SK-N-SH (cell line): ENCODE measurements around the gene CDHR4. TPM values are rescaled to one million over a fixed set of nuclear protein-coding genes. Genes with fewer than 3 reads are reported as not detected.

Source experiments
- CTCF ChIA-PET: fragments of 300-600, 350-600 bp; formaldehyde crosslinking; extraction: SDS; loops from one replicate; lab custom pipeline; 2021; lab: Yijun Ruan, JAX
- POLR2A ChIA-PET: fragments of 350-600 bp; sonication (Branson Sonifier 250); formaldehyde crosslinking; extraction: SDS; loops from one replicate; lab custom pipeline; 2020; ENCODE audit warnings: antibody characterized with exemption, inconsistent platforms; lab: Yijun Ruan, JAX
- DNase-seq: peaks from one replicate; pipeline ENCODE4 v3.0.0; 2012
- H2AFZ ChIP-seq: fragments of 200-600 bp; sonication (generic); 2 replicates; pipeline ENCODE4 v1.8.1; 2016; ENCODE audit warnings: antibody characterized with exemption, mild to moderate bottlenecking, low read depth
- H3F3A ChIP-seq: fragments of 200-600 bp; sonication (generic); replicated peaks from 2 replicates; pipeline ENCODE3; 2016; ENCODE audit warnings: antibody characterized with exemption, mild to moderate bottlenecking; ENCODE audit not compliant: insufficient read depth
- H3K27ac ChIP-seq, 2 experiments: fragments of 200-500 bp in 1 of 2; fragments of 200-600 bp in 1 of 2; sonication (Bioruptor generic) in 1 of 2; sonication (generic), shearing (Covaris generic) in 1 of 2; 2 replicates each; pipeline versions ENCODE4 v1.5.1 to v1.6.1; 2014 to 2016; ENCODE audit warnings: low read depth in 2 of 2, inconsistent platforms in 1 of 2, low read length in 1 of 2, mild to moderate bottlenecking in 1 of 2, mixed read lengths in 1 of 2
- H3K27me3 ChIP-seq: fragments of 200-600 bp; sonication (generic), shearing (Covaris generic); 2 replicates; pipeline ENCODE4 v1.6.1; 2016; ENCODE audit warnings: mixed run types; ENCODE audit not compliant: insufficient read depth
- H3K36me3 ChIP-seq, 2 experiments: fragments of 200-500 bp in 1 of 2; fragments of 200-600 bp in 1 of 2; sonication (Bioruptor generic) in 1 of 2; sonication (generic) in 1 of 2; replicated peaks in 1 of 2; 2 replicates each; pipeline versions ENCODE3 to v1.5.1; 2014 to 2016; ENCODE audit warnings: low read length in 1 of 2, mild to moderate bottlenecking in 1 of 2; ENCODE audit not compliant: insufficient read depth in 2 of 2, control insufficient read depth in 1 of 2
- H3K4me1 ChIP-seq, 2 experiments: fragments of 200-500 bp in 1 of 2; fragments of 200-600 bp in 1 of 2; sonication (Bioruptor generic) in 1 of 2; sonication (generic), shearing (Covaris generic) in 1 of 2; 2 replicates each; pipeline versions ENCODE4 v1.5.1 to v1.6.1; 2014 to 2016; ENCODE audit warnings: low read depth in 1 of 2, low read length in 1 of 2, mixed run types in 1 of 2; ENCODE audit not compliant: insufficient read depth in 2 of 2, control insufficient read depth in 1 of 2
- H3K4me2 ChIP-seq: fragments of 200-600 bp; sonication (generic), shearing (Covaris generic); 2 replicates; pipeline ENCODE4 v1.6.1; 2017; ENCODE audit warnings: mixed run types
- H3K4me3 ChIP-seq, 2 experiments: fragments of 200-500 bp in 1 of 2; fragments of 200-600 bp in 1 of 2; sonication (Bioruptor generic) in 1 of 2; sonication (generic), shearing (Covaris generic) in 1 of 2; 2 replicates each; pipeline versions ENCODE4 v1.5.1 to v1.8.1; 2014 to 2016; ENCODE audit warnings: low read depth in 2 of 2, inconsistent platforms in 1 of 2, low read length in 1 of 2, mild to moderate bottlenecking in 1 of 2, mixed read lengths in 1 of 2, moderate library complexity in 1 of 2
- H3K79me2 ChIP-seq: fragments of 200-600 bp; sonication (generic); 2 replicates; pipeline ENCODE4 v1.8.1; 2017; ENCODE audit warnings: mild to moderate bottlenecking; ENCODE audit not compliant: insufficient read depth
- H3K9ac ChIP-seq: fragments of 200-600 bp; sonication (generic); 2 replicates; pipeline ENCODE4 v1.6.1; 2017; ENCODE audit warnings: mixed run types
- H3K9me2 ChIP-seq: fragments of 200-600 bp; sonication (generic); 2 replicates; pipeline ENCODE4 v1.6.1; 2017; ENCODE audit warnings: mixed run types
- H3K9me3 ChIP-seq: fragments of 200-600 bp; sonication (generic); 2 replicates; pipeline ENCODE4 v1.6.1; 2017; ENCODE audit warnings: mixed run types, mild to moderate bottlenecking, moderate library complexity
- H4K20me1 ChIP-seq: fragments of 200-600 bp; sonication (generic); 2 replicates; pipeline ENCODE4 v1.6.1; 2017; ENCODE audit warnings: mild to moderate bottlenecking, mixed run types; ENCODE audit not compliant: insufficient read depth
- CHD2 ChIP-seq: fragments of 150-350 bp; IDR thresholded peaks from 2 replicates; pipeline ENCODE4 v1.6.1; 2018; ENCODE audit warnings: low read length; ENCODE audit not compliant: partially characterized antibody
- ELF1 ChIP-seq: IDR thresholded peaks from 2 replicates; pipeline ENCODE4 v1.4.0; 2012
- EZH2phosphoT487 ChIP-seq: fragments of 200-600 bp; sonication (generic); IDR thresholded peaks from 2 replicates; pipeline ENCODE4 v1.6.1; 2017; ENCODE audit warnings: low read depth, mixed run types, mild to moderate bottlenecking, antibody characterized with exemption, moderate library complexity, borderline replicate concordance
- FOSL2 ChIP-seq: IDR thresholded peaks from 2 replicates; pipeline ENCODE4 v1.4.0; 2012; ENCODE audit warnings: low read depth, mild to moderate bottlenecking, moderate library complexity, borderline replicate concordance
- FOXM1 ChIP-seq: IDR thresholded peaks from 2 replicates; pipeline ENCODE4 v1.4.0; 2012; ENCODE audit warnings: low read depth, mild to moderate bottlenecking
- GABPA ChIP-seq: IDR thresholded peaks from 2 replicates; pipeline ENCODE4 v1.4.0; 2012; ENCODE audit warnings: low read depth, mild to moderate bottlenecking
- GATA2 ChIP-seq: sonication (generic); formaldehyde crosslinking; IDR thresholded peaks from 2 replicates; pipeline ENCODE4 v1.5.0; 2020; ENCODE audit warnings: mild to moderate bottlenecking, missing genetic modification reagents
- MEF2A ChIP-seq: IDR thresholded peaks from 2 replicates; pipeline ENCODE4 v1.4.0; 2012; ENCODE audit warnings: low read depth, borderline replicate concordance
- MXI1 ChIP-seq: IDR thresholded peaks from 2 replicates; pipeline ENCODE4 v1.6.1; 2012; ENCODE audit warnings: mild to moderate bottlenecking, low read depth, low read length, improper control_type of control experiment
- NFIC ChIP-seq: IDR thresholded peaks from 2 replicates; pipeline ENCODE4 v1.4.0; 2012; ENCODE audit warnings: borderline replicate concordance
- NRF1 ChIP-seq: IDR thresholded peaks from 2 replicates; pipeline ENCODE4 v1.6.1; 2012; ENCODE audit warnings: low read depth, mild to moderate bottlenecking, low read length
- PBX3 ChIP-seq: IDR thresholded peaks from 2 replicates; pipeline ENCODE4; 2012
- POLR2AphosphoS5 ChIP-seq: IDR thresholded peaks from 2 replicates; pipeline ENCODE4 v1.6.1; 2012; ENCODE audit warnings: low read depth, low read length
- RAD21 ChIP-seq: IDR thresholded peaks from 2 replicates; pipeline ENCODE4 v1.6.1; 2012; ENCODE audit warnings: mild to moderate bottlenecking, low read length
- RCOR1 ChIP-seq: fragments of 150-350 bp; IDR thresholded peaks from 2 replicates; pipeline ENCODE4 v1.6.1; 2017; ENCODE audit warnings: antibody characterized with exemption, low read length
- RFX5 ChIP-seq: IDR thresholded peaks from 2 replicates; pipeline ENCODE4 v1.6.1; 2012; ENCODE audit warnings: mild to moderate bottlenecking, improper control_type of control experiment, low read length
- TAF1 ChIP-seq: IDR thresholded peaks from 2 replicates; pipeline ENCODE4 v1.6.1; 2012; ENCODE audit warnings: low read depth, mild to moderate bottlenecking, low read length, moderate library complexity, borderline replicate concordance
- TEAD4 ChIP-seq: IDR thresholded peaks from 2 replicates; pipeline ENCODE4 v1.4.0; 2012; ENCODE audit warnings: mild to moderate bottlenecking, borderline replicate concordance; ENCODE audit not compliant: insufficient read depth
- WGBS: methylation state at CpG from one replicate; pipeline ENCODE4 v1.1.6; 2017; ENCODE audit warnings: low lambda C conversion rate; 5-methylcytosine and 5-hydroxymethylcytosine counted together
- polyA plus RNA-seq, 3 experiments: library from polyadenylated mRNA; depleted of rRNA; stranded (reverse); fragments of >200 nt; gene quantifications; 2 replicates each; pipeline ENCODE4 v1.2.3, GENCODE V29; 2012
- TF ChIP-seq, protein P1 (sequence below): IDR thresholded peaks from 2 replicates; pipeline ENCODE4 v1.4.0; 2012; ENCODE audit warnings: low read depth, borderline replicate concordance
- TF ChIP-seq, protein P2 (sequence below): IDR thresholded peaks from 2 replicates; pipeline ENCODE4 v1.4.0; 2012; ENCODE audit warnings: low read depth

Gene CDHR4
- polyA plus RNA-seq, 1 of the 3 experiments (the other 2 are of a cell fraction) = 0.07 TPM

DNA sequence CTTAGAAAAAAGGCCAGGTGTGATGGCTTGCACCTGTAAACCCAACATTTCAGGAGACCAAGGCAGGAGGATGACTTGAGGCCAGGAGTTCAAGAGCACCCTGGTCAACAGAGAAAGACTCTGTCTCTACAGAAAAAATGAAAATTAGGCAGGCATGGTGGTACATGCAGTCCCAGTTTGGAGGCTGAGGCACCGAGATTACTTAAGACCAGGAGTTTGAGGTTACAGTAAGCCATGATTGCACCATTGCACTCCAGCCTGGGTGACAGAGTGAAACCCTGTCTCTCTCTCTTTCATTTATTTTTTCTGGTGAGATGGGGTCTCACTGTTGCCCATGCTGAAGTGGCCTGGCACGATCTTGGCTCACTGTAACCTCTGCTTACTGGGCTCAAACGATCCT, 38.0 kb downstream of the CDHR4 start:
- TF ChIP-seq MXI1 = no peak
- TF ChIP-seq RFX5 = no peak
- TF ChIP-seq RAD21 = no peak
- TF ChIP-seq NRF1 = no peak
- TF ChIP-seq MEF2A = no peak
- TF ChIP-seq POLR2AphosphoS5 = no peak
- no peak for TF ChIP-seq ELF1
- no peak for TF ChIP-seq TAF1
- no peak for TF ChIP-seq TEAD4
- TF ChIP-seq PBX3 = no peak
- TF ChIP-seq GABPA = no peak
- TF ChIP-seq NFIC = no peak
- TF ChIP-seq GATA2 (CRISPR knock-in tag) = no peak
- TF ChIP-seq FOXM1 = no peak
- TF ChIP-seq EZH2phosphoT487 = no peak
- TF ChIP-seq, protein P1, sequence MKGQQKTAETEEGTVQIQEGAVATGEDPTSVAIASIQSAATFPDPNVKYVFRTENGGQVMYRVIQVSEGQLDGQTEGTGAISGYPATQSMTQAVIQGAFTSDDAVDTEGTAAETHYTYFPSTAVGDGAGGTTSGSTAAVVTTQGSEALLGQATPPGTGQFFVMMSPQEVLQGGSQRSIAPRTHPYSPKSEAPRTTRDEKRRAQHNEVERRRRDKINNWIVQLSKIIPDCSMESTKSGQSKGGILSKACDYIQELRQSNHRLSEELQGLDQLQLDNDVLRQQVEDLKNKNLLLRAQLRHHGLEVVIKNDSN = no peak
- TF ChIP-seq FOSL2 = no peak
- no peak for TF ChIP-seq CHD2
- TF ChIP-seq, protein P2, sequence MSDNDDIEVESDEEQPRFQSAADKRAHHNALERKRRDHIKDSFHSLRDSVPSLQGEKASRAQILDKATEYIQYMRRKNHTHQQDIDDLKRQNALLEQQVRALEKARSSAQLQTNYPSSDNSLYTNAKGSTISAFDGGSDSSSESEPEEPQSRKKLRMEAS = no peak
- TF ChIP-seq, all 33 proteins: peak for 0
- peaks cover 55% of the 10 kb centered on the region for H4K20me1 ChIP-seq

DNA sequence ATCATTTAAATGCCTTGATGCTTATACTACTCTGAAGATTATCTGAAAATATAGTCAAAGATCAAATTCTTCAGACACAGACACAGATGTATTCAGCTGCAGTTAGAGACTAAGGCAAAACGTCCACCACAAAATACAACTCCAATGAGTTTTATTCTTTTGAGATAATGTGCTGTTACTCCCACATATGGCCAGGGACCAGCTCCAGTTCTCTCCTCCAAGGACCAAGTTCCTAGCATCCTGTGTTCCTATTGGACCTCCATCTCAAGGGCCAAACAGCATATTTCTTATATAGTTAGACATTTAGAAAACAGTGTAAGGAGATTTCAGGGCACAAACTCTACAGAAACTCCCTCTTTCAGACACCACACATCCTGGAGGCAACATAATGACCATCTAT, 40.4 kb downstream of the CDHR4 start:
- ChIA-PET POLR2A (no interaction called here), CTCF (no interaction called here)
- Histone ChIP-seq H3K9me2 (no peaks in the 10 kb centered on the region), H3K27ac (no peak overlapping the region), H3K27me3 (no peaks in the 10 kb centered on the region), H3F3A (no peaks in the 10 kb centered on the region), H2AFZ (no peak overlapping the region), H3K9ac (no peak overlapping the region), H3K79me2 (peaks cover 96% of the 10 kb centered on the region), H3K36me3 (peaks cover 0 to 4% of the 10 kb centered on the region in 2 experiments), H3K4me1 (no peaks in the 10 kb centered on the region), H3K4me2 (no peak overlapping the region), H3K4me3 (no peak overlapping the region), H4K20me1 (peaks cover 64% of the 10 kb centered on the region), H3K9me3 (no peaks in the 10 kb centered on the region)
- 56% methylated on average over 1 of the region's 1 CpG for WGBS
- TF ChIP-seq POLR2AphosphoS5 = no peak
- TF ChIP-seq CHD2 = no peak
- TF ChIP-seq, protein P1 = no peak
- TF ChIP-seq TAF1 = no peak
- no peak for TF ChIP-seq RCOR1
- DNase-seq = no peak

More for the DNA sequence above, 38.0 kb downstream of the CDHR4 start:
- Histone ChIP-seq H2AFZ (no peak overlapping the region), H3K9me2 (no peaks in the 10 kb centered on the region), H3K4me1 (no peaks in the 10 kb centered on the region), H3K27me3 (no peaks in the 10 kb centered on the region), H3K36me3 (peaks cover 0 to 8% of the 10 kb centered on the region in 2 experiments), H3K4me2 (no peak overlapping the region), H3K27ac (no peak overlapping the region), H3K9ac (no peak overlapping the region), H3K79me2 (peaks cover 96% of the 10 kb centered on the region), H3K9me3 (no peaks in the 10 kb centered on the region), H3F3A (no peaks in the 10 kb centered on the region), H3K4me3 (no peak overlapping the region)
- ChIA-PET CTCF (no interaction called here), POLR2A (no interaction called here)
- 84% methylated on average over 3 of the region's 3 CpGs for WGBS
- no peak for DNase-seq
